HG02763 (cell line): ENCODE data around the gene CLIC4.
"Not testable (repeated sequence)": the region's sequence is repeated elsewhere in the genome, so short reads cannot be mapped to it uniquely, and the experiment has no call there.

Experiments used
- ATAC-seq: cut with Tn5 transposase; IDR thresholded peaks from one replicate; pipeline ENCODE4 v1.9.1; 2021; ENCODE audit warnings: mild to moderate bottlenecking, moderate library complexity; ENCODE audit not compliant: unreplicated experiment

The CLIC4 gene

GRCh38 chr1:24769656-24770651, 24.7 kb downstream of the CLIC4 start:
- ATAC-seq: no peak

GRCh38 chr1:24770881-24771280, 25.6 kb downstream of the CLIC4 start:
- ATAC-seq: no peak

GRCh38 chr1:24771574-24771973, 26.3 kb downstream of the CLIC4 start:
- no peak for ATAC-seq

GRCh38 chr1:24773618-24774017, 28.4 kb downstream of the CLIC4 start:
- no peak for ATAC-seq

- no peak for ATAC-seq
Measured at GRCh38 chr1:24775348-24775747, 30.1 kb downstream of the CLIC4 start.

- no peak for ATAC-seq
Measured at GRCh38 chr1:24775916-24776315, 30.7 kb downstream of the CLIC4 start.

- ATAC-seq: no peak
Measured at GRCh38 chr1:24776821-24777220, 31.6 kb downstream of the CLIC4 start.

- no peak for ATAC-seq
Measured at GRCh38 chr1:24778141-24778540, 32.9 kb downstream of the CLIC4 start.

GRCh38 chr1:24779199-24779598, 34.0 kb downstream of the CLIC4 start:
- ATAC-seq: not testable (repeated sequence)

GRCh38 chr1:24779689-24780464, 34.6 kb downstream of the CLIC4 start:
- ATAC-seq: no peak

- not testable (repeated sequence) for ATAC-seq
Measured at GRCh38 chr1:24780626-24781025, 35.4 kb downstream of the CLIC4 start.

GRCh38 chr1:24782689-24783088, 37.4 kb downstream of the CLIC4 start:
- no peak for ATAC-seq

GRCh38 chr1:24783713-24784112, 38.5 kb downstream of the CLIC4 start:
- no peak for ATAC-seq

- ATAC-seq: no peak
Measured at GRCh38 chr1:24786191-24786590, 40.9 kb downstream of the CLIC4 start.

GRCh38 chr1:24790490-24790889, 45.2 kb downstream of the CLIC4 start:
- no peak for ATAC-seq

- ATAC-seq: no peak
Measured at GRCh38 chr1:24793447-24794129, 48.3 kb downstream of the CLIC4 start.

GRCh38 chr1:24794130-24794502, 48.9 kb downstream of the CLIC4 start:
- ATAC-seq: not testable (repeated sequence)

- ATAC-seq: no peak
Measured at GRCh38 chr1:24795236-24795635, 50.0 kb downstream of the CLIC4 start.

- ATAC-seq: no peak
Measured at GRCh38 chr1:24796524-24796923, 51.3 kb downstream of the CLIC4 start.

GRCh38 chr1:24799242-24799641, 54.0 kb downstream of the CLIC4 start:
- ATAC-seq: not testable (repeated sequence)

- no peak for ATAC-seq
Measured at GRCh38 chr1:24801176-24801575, 55.9 kb downstream of the CLIC4 start.
